Measurements from ENCODE around the gene ARHGDIB. TPM values are rescaled to one million over a fixed set of nuclear protein-coding genes. Genes with fewer than 3 reads are reported as not detected.

ARHGDIB gene
- 2.7 and 11.1 TPM in 2 replicates for total RNA-seq (2014; rRNA removed; shearing (Covaris generic))

- DNase-seq (ENCODE audit: low spot score), result no peak
Measured at GRCh38 chr12:14961466-14962152, at the start of gene ARHGDIB. Gene ARHGDIB, minus strand, starts transcription at chr12:14961601. Its CDS starts 10,889 bp downstream, at chr12:14950712.

DNA sequence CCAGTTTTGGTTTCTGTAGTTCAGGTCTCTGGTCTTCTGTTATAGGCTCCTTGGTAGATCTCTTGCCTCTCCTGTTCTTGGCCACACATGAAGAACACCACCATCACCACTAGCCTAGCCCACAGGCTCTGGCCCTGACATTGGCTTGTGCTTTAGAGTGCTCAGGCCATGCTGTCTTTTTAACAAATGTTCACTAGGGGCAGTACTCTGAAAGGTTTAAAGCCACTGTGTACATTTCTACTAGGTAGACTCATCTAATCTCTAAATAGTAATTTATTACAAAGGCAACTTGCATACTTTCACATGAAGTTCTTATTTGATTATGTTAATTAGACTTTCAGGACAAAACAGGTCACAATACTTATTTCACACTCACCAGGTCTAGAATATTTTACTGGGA is 49.8 kb upstream of the ARHGDIB start:
- DNase-seq (ENCODE audit: low spot score), result no peak

GRCh38 chr12:15007551-15007950 is 46.1 kb upstream of the ARHGDIB start:
- no peak for DNase-seq (ENCODE audit: low spot score)

GRCh38 chr12:15005064-15005463 is 43.7 kb upstream of the ARHGDIB start:
- no peak for DNase-seq (ENCODE audit: low spot score)

DNA sequence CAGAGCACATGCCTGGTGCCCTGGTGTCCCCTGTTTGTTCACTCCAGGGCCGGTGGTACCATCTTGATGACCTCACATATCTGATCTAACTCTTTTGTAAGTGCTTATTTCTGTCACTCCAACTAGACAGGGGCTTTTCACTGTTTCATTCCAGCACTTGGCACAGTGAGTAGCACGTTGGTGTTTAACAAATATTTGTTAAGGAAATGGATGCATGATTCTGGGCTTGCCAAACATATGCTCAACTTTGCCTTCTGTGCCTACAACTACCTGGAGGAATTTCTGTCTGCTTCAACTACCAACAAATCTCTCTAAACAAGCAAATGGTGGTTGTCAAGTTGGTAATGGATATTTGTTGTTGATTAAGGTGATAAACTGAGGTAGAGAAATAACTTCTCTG is 43.0 kb upstream of the ARHGDIB start:
- no peak for DNase-seq (ENCODE audit: low spot score)

GRCh38 chr12:15001733-15002382 is 40.5 kb upstream of the ARHGDIB start:
- DNase-seq (ENCODE audit: low spot score), result no peak

- no peak for DNase-seq (ENCODE audit: low spot score)
Measured at GRCh38 chr12:15000575-15000974, 39.2 kb upstream of the ARHGDIB start.

DNA sequence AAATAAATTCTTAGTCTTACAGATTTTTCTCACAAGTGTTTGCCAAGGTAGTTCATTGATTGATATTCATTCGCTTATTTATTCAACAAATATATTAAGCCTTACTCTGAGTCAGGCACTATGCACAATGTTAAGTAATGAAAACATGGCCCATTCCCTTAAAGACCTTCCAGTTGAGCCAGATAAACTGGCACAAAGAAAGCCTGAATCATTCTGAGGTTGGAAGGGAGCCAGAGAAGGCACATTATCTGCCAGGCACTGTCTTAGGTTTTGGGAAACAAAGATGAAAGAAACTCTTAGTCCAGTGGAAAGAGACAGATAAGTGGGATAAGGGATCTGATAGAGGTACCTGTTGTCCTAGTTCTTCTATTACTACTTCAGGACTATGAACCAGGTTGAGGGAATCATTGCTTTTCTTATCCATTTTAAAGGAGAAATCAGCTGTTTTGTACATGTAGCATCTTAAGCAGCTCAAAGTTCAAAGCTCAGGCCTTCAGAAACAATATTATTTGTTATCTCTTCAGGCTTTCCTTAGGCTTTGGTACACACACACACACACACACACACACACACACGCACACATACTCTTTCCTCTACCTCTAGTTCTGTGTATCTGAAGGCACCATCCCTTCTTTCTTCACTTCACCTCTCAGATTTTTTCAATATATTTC is 38.4 kb upstream of the ARHGDIB start:
- peak; percentile 2 for DNase-seq (ENCODE audit: low spot score)

DNA sequence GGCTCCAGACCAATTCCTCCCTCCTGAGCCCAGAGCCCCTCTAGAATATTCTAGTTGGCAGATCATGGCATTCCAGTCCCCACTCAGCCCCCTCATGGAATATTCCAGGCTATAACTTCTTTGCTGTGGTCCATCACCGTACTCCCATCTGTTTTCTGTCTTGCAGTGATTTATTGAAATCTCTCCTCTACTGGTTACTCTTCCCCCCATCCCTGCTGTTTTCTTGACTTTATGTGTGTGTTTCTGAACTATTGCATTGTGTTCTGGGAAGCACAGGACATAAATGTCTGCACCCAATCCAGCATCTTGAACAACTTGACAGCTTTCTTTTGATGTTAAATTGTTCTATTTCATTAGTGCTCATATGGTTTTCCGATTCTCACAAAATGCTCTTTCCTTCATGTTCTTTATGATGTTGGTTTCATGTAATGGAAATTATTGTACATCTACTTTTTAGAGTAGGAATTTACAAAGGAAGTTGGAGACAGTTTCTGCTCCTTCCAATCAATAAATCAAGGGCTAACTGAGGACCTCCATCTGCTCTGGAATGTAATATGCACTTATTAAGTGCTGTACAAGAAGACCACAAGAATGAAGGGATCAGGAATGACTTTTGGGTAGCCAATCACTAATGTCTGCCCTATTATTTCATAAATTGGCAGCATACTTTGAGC is 37.8 kb upstream of the ARHGDIB start:
- no peak for DNase-seq (ENCODE audit: low spot score)

DNA sequence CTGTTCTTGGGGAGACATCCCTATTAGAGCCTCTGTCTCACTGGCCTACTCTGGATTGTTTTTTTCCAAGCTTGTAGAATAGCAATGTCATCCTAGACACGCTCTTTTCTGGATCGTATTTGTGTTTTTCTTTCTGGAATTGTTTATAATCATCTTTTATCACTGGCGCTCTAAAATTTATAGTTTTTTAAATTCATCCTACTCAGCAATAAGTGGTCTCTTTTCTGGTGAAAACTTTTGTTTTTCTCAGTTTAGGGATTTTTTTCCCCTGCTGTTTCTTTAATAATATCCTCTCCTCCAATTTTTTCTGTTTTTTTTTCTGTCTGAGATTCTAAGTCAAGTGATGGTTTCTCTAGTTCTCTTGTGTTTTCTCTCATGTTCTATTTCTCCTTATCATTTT is 36.6 kb upstream of the ARHGDIB start:
- DNase-seq (ENCODE audit: low spot score), result no peak

GRCh38 chr12:14995583-14996425 is 34.4 kb upstream of the ARHGDIB start:
- peak; percentile 60 for DNase-seq (ENCODE audit: low spot score)

- DNase-seq (ENCODE audit: low spot score), result no peak
Measured at GRCh38 chr12:14994610-14995009, 33.2 kb upstream of the ARHGDIB start.

DNA sequence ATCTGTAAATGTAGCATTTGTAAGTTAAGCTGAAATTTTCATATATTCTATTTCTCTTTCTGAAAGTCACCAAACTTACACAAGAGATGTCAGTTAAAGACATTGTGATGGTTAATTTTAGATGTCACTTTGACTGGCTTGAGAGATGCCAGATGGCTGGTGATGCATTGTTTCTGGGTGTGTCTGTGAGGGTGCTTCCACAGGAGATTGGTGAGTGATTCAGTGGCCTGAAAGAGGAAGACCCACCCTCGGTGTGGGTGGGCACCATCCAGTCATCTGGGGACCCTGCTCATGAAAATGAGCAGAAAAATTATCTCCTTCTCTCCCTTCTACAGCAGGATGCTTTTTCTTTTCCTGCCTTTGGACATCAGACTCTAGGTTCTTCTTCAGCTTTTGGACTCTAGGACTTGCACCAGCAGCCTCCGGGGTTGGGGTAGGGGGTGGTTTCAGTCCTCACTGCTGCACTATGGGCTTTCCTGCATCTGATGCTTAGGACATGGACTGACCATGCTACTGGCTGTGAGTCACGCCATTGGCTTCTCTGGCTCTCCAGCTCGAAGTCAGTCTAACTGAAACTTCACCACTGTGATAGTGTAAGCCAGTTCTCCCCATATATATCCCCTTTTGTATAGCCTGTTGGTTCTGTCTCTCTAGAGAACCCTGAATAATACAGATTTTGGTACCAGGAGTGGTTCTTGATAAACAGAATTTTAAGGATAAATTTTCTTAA is 32.3 kb upstream of the ARHGDIB start:
- DNase-seq (ENCODE audit: low spot score), result peak; percentile 6

- DNase-seq (ENCODE audit: low spot score), result no peak
Measured at GRCh38 chr12:14993117-14993516, 31.7 kb upstream of the ARHGDIB start.

DNA sequence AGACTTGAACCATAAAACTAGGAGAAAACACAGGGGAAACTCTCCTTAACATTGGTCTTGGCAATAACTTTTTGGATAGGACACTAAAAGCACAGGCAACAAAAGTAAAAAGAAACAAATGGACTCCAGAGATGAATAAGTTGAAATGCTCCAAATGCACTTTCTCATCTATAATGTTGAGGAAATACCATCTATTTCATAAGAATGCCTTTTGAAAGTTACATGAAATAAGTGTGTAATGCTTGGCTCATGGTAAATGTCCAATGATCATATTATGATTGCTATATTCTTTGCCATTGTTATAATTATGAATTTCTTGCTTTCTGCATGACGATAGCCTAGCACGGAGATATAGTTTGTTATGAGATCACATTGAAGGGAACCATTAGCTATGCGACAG is 31.3 kb upstream of the ARHGDIB start:
- DNase-seq (ENCODE audit: low spot score), result no peak

DNA sequence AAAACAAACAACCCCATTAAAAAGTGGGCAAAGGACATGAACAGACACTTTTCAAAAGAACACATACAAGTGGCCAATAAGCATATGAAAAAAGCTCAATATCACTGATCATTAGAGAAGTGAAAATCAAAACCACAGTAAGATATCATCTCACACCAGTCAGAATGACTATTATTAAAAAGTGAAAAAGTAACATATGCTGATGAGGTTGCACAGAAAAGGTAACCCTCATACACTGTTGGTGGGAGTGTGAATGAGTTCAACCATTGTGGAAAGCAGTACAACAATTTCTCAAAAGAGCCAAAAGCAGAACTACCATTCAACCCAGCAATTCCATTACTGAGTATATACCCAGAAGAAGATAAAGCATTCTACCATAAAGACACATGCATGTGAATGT is 29.7 kb upstream of the ARHGDIB start:
- no peak for DNase-seq (ENCODE audit: low spot score)

DNA sequence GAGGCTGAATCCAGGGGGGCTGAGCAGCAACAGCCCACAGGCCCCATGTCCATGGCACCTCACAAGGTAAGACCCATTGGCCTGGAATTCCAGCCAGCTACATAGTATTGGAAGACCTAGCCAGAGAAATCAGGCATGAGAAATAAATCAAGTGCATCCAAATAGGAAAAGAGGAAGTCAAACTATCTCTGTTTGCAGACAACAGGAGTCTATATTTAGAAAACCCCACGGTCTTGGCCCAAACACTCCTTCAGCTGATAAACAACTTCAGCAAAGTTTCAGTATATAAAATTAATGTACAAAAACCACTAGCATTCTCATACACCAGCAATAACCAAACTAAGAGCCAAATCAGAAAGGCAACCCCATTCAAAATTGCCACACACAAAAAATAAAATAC is 28.4 kb upstream of the ARHGDIB start:
- no peak for DNase-seq (ENCODE audit: low spot score)

DNA sequence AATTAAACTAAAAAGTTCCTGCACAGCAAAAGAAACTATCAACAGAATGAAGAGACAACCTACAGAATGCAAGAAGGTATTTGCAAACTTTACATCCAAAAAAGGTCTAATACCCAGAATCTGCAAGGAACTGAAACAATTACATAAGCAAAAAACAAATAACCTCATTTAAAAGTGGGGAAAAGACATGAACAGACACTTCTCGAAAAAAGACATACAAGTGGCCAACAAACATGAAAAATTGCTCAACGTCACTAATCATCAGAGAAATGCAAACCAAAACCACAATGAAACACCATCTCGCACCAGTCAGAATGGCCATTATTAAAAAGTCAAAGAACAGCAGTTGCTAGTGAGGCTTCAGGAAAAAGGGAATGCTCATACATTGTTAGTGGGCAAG is 26.6 kb upstream of the ARHGDIB start:
- no peak for DNase-seq (ENCODE audit: low spot score)

DNA sequence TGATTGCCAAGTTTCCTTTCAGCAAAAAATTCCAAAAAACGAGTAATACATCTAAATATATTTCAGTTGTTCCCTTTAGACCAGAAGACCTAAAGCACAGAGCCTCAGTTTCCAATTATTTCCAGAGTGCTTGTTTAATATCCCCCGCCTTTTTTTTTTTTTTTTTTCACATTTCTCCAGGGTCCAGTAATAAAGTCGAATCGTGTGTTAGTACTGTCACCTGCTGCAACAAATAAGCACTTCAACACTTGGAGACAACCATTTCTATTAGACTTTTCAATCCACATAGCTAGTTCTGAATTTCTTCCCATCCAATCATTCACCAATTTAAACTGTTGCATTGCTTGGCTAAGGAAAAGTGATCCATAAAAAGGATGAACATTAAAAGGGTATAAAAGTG is 25.0 kb upstream of the ARHGDIB start:
- DNase-seq (ENCODE audit: low spot score), result no peak

DNA sequence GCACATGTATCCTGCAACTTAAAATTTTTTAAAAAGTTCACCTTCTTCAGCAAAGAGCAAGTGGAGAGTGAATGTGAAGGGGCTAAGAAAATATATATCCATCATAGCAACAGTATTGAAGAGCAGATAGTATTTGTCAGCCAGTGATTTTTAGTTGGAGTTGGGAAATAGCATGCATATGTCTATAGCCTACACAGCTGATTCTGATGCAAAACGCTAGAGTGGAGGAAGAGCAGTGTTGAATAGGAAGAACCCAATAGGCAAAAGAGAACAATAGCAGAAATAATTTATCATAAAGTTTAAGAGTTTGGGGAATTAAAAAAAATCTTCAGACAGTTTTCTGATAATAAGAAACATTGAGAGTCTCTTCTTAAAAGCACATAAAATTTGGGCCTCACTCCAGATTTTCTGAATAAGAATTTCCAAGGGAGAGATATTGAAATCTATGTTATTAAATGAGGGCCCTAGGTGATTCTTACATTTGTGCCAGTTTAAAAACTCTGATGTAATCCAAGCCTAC is 23.4 kb upstream of the ARHGDIB start:
- no peak for DNase-seq (ENCODE audit: low spot score)

- no peak for DNase-seq (ENCODE audit: low spot score)
Measured at GRCh38 chr12:14984036-14984435, 22.6 kb upstream of the ARHGDIB start.

All from A172 (cell line).